Esophagus squamous epithelium (tissue), 4 donors: ENCODE data around the gene RGS7.

Source experiments
- CTCF ChIP-seq, 6 experiments: fragments of 450-650 bp in 4 of 6; fragments of 200-600 bp in 2 of 6; sonication (generic) in 2 of 6; IDR thresholded peaks; one replicate each; pipeline ENCODE4 v1.5.1; 2016 to 2019; ENCODE audit warnings: antibody characterized with exemption in 6 of 6, mild to moderate bottlenecking in 4 of 6, moderate library complexity in 4 of 6
- POLR2A ChIP-seq, 4 donors: fragments of 450-650 bp; IDR thresholded peaks; one replicate each; pipeline ENCODE4 v1.6.1; 2017; ENCODE audit warnings: antibody characterized with exemption in 4 of 4, mild to moderate bottlenecking in 4 of 4, moderate library complexity in 3 of 4

- TF ChIP-seq POLR2A (IDR thresholded peaks at IDR 0.05), result no peak
- no peak for TF ChIP-seq CTCF (IDR thresholded peaks at IDR 0.05)
Observed at GRCh38 chr1:241166625-241167024, 190.4 kb downstream of the RGS7 start.
